ENCODE results near the gene OPRPN. TPM values are rescaled to one million over a fixed set of nuclear protein-coding genes. Genes with fewer than 3 reads are reported as not detected.

OPRPN gene
- not detected in 5 replicates for total RNA-seq (2022; extraction: Qiagen RNA extraction; ENCODE audit: low read depth)

DNA sequence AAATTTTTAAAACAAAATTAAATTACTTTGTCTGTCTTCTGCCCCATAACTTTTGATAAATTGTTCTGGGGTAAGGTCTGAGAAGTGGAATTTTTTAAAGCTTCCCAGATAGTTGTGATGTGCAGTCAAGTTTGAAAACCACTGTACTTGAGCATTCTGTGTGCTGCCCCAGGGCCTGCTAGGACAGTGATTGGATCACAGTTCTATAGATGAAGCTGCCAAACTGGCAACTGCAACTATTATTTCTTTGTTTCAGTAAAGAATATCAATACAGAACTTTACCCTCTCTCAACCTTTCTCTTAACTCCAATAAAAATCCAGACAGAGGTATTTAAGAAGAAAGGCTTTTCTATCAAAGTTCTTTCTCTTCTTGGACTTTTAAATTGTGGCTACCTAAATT, at the start of gene OPRPN:
TSS of gene OPRPN (plus strand) at position 361 of the 400 bp plus-strand sequence. CDS start 1,346 bp downstream, outside the sequence.

GRCh38 chr4:70360460-70360859, 37.3 kb upstream of the OPRPN start, which contains the start of gene SMR3A:
SMR3A (plus strand) TSS chr4:70360760; CDS start chr4:70362116, 1,356 bp downstream.

DNA sequence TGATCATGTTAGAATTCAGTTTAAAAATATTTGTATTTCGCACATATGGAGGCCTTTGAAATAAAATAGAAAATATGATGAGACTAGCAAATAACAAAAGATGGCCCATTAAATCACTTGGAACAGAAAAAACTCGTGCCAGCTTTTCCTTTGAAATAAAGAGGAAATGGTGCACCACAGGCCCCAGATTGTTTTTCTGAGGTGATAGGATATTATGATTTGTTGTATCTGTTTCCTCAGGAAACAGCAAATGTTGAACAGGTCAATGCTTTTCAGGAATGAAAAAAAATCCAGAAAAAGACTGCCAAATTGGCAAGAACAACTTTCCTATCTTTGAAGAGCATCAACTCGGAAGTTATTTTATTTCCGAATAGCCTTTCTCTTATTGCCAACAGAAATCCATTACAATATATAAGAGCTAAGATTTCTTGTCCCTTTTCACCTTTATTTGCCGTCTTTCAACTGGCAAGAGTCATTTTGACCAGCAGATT, 15.0 kb upstream of the OPRPN start, which contains the start of gene SMR3B:
TSS of gene SMR3B (plus strand) at position 441 of the 491 bp plus-strand sequence. CDS start 1,380 bp downstream, outside the sequence.

Other genes with a start within 250 kb of the OPRPN start
- gene PRR27, start 243.7 kb upstream of the OPRPN start, total RNA-seq (2022; extraction: Qiagen RNA extraction; ENCODE audit: low read depth), result not detected in 5 replicates
- not detected in 5 replicates for gene ODAM, start 202.2 kb upstream of the OPRPN start, total RNA-seq (2022; extraction: Qiagen RNA extraction; ENCODE audit: low read depth)
- gene FDCSP, start 171.8 kb upstream of the OPRPN start, total RNA-seq (2022; extraction: Qiagen RNA extraction; ENCODE audit: low read depth), result not detected in 5 replicates
- gene CSN3, start 155.3 kb upstream of the OPRPN start, total RNA-seq (2022; extraction: Qiagen RNA extraction; ENCODE audit: low read depth), result not detected in 5 replicates
- gene CABS1, start 63.0 kb upstream of the OPRPN start, total RNA-seq (2022; extraction: Qiagen RNA extraction; ENCODE audit: low read depth), result not detected in 5 replicates
- not detected in 5 replicates for gene SMR3A, start 37.2 kb upstream of the OPRPN start, total RNA-seq (2022; extraction: Qiagen RNA extraction; ENCODE audit: low read depth)
- gene SMR3B, start 14.8 kb upstream of the OPRPN start, total RNA-seq (2022; extraction: Qiagen RNA extraction; ENCODE audit: low read depth), result not detected in 5 replicates
- gene MUC7, start 74.3 kb downstream of the OPRPN start, total RNA-seq (2022; extraction: Qiagen RNA extraction; ENCODE audit: low read depth), result not detected in 5 replicates
- gene AMTN, start 120.6 kb downstream of the OPRPN start, total RNA-seq (2022; extraction: Qiagen RNA extraction; ENCODE audit: low read depth), result 0.13 TPM in 1 of 5 replicates, not detected in the others
- not detected in 5 replicates for gene AMBN, start 194.3 kb downstream of the OPRPN start, total RNA-seq (2022; extraction: Qiagen RNA extraction; ENCODE audit: low read depth)
- not detected in 5 replicates for gene ENAM, start 230.8 kb downstream of the OPRPN start, total RNA-seq (2022; extraction: Qiagen RNA extraction; ENCODE audit: low read depth)

Measured in A549 treated with RU486 at 1 μM for 4 hours (cell line).